Measurements from ENCODE around the gene KCNMA1. TPM values are rescaled to one million over a fixed set of nuclear protein-coding genes. Genes with fewer than 3 reads are reported as not detected.

Gene KCNMA1
- total and polyA plus RNA-seq, 9 of the 15 experiments (the other 6 are each of a cell fraction or from before 2014, with no cell fraction given) = 0.01 to 0.95 (median 0.15) TPM; not detected in 4

GRCh38 chr10:77259171-77259874 is 378.3 kb downstream of the KCNMA1 start (continued):
- TF ChIP-seq ZNF217 (CRISPR knock-in tag; IDR thresholded peaks at IDR 0.05) = no peak
- no peak for TF ChIP-seq PREB (CRISPR knock-in tag; IDR thresholded peaks at IDR 0.05)
- TF ChIP-seq ESRRA (IDR thresholded peaks at IDR 0.05; ENCODE audit: borderline replicate concordance, low read depth) = no peak
- TF ChIP-seq CBX8 (IDR thresholded peaks at IDR 0.05; ENCODE audit: borderline replicate concordance, extremely low read depth, low read depth, low read length, poor library complexity, severe bottlenecking) = no peak

- Histone ChIP-seq H3K36me3 (ENCODE audit: control insufficient read depth, insufficient read depth, low read length) (no peaks in the 10 kb centered on the region), H3K9me3 (replicated peaks; ENCODE audit: control insufficient read depth, insufficient read depth, low read depth, low read length) (no peaks in the 10 kb centered on the region), H3K4me3 (no peak overlapping the region), H3K27me3 (ENCODE audit: control insufficient read depth in 2 of 2, insufficient read depth in 2 of 2, low read length in 2 of 2) (no peaks in the 10 kb centered on the region), H3K4me2 (ENCODE audit: insufficient read depth, low read length) (no peak overlapping the region), H3K9me1 (ENCODE audit: control insufficient read depth, insufficient read depth, low read length) (no peaks in the 10 kb centered on the region), H4K20me1 (replicated peaks; ENCODE audit: control insufficient read depth, insufficient read depth, low read length) (no peaks in the 10 kb centered on the region), H3K4me1 (replicated peaks in 1 of 2; ENCODE audit: control insufficient read depth in 2 of 2, insufficient read depth in 2 of 2, low read length in 2 of 2) (no peaks in the 10 kb centered on the region), H2AFZ (ENCODE audit: low read depth, low read length) (no peak overlapping the region), H3K79me2 (ENCODE audit: control insufficient read depth, insufficient read depth, low read length) (no peaks in the 10 kb centered on the region), H3K27ac (ENCODE audit: extremely low read depth, low read depth, low read length) (no peak overlapping the region), H3K9ac (ENCODE audit: insufficient read depth in 1 of 2, low read depth in 2 of 2, low read length in 2 of 2) (no peak overlapping the region)
- DNase-seq (ENCODE audit: extremely low read depth in 1 of 4, low spot score in 3 of 4) (no peak), ATAC-seq (no peak), FAIRE-seq (no peak)
- ChIA-PET CTCF (ENCODE audit: low intra/inter-chr PET ratio) (no interaction called here), POLR2A (interaction anchor here (0.8 to 1.3 kb wide), 3 partner anchors 11 to 455 kb away, joined by 3 to 5 read pairs (median 3); no protein-coding TSS in a partner anchor)
- 2% methylated on average over 2 of the region's 2 CpGs for WGBS (ENCODE audit: insufficient coverage, low coverage, missing lambda C conversion rate)
- intact Hi-C loops (cut with micrococcal nuclease) (no loop called here), in situ Hi-C loops (cut with MboI) (no loop called here)
- BruUV-seq (replicated peaks) = no TSS peak
- no peak for TF ChIP-seq ZNF561 (CRISPR knock-in tag; conservative IDR thresholded peaks at IDR 0.05)
- TF ChIP-seq HNRNPUL1 (IDR thresholded peaks at IDR 0.05; ENCODE audit: low read length) = no peak
- no peak for TF ChIP-seq ZNF408 (CRISPR knock-in tag; IDR thresholded peaks at IDR 0.05; ENCODE audit: low read depth)
- TF ChIP-seq FOXJ2 (tag; IDR thresholded peaks at IDR 0.05) = no peak
- no peak for TF ChIP-seq ZKSCAN3 (CRISPR knock-in tag; IDR thresholded peaks at IDR 0.05)
- TF ChIP-seq GABPA (tag; conservative IDR thresholded peaks at IDR 0.05; ENCODE audit: low read depth) = no peak
- TF ChIP-seq PML (IDR thresholded peaks at IDR 0.05; ENCODE audit: low read length) = no peak
- TF ChIP-seq ATF7 (IDR thresholded peaks at IDR 0.05) = no peak
- no peak for TF ChIP-seq CREM (IDR thresholded peaks at IDR 0.05; ENCODE audit: low read depth)
- no peak for TF ChIP-seq FOSL1 (tag; conservative IDR thresholded peaks at IDR 0.05)
- TF ChIP-seq RBM34 (IDR thresholded peaks at IDR 0.05; ENCODE audit: borderline replicate concordance, insufficient read depth, low read length) = no peak
- TF ChIP-seq HDAC3 (IDR thresholded peaks at IDR 0.05; ENCODE audit: borderline replicate concordance, partially characterized antibody) = no peak
Measured at GRCh38 chr10:77256346-77256745, 381.3 kb downstream of the KCNMA1 start.
